GM12872 (cell line): ENCODE measurements around the gene DNER.

Source experiments
- TF ChIP-seq, protein P1 (sequence below): IDR thresholded peaks from 3 replicates; pipeline ENCODE4 v1.5.1; 2011; ENCODE audit warnings: low read depth, mild to moderate bottlenecking, low read length, moderate library complexity; ENCODE audit not compliant: insufficient read depth

The DNER gene

GRCh38 chr2:229646186-229646723, 68.1 kb downstream of the DNER start:
- TF ChIP-seq, protein P1, sequence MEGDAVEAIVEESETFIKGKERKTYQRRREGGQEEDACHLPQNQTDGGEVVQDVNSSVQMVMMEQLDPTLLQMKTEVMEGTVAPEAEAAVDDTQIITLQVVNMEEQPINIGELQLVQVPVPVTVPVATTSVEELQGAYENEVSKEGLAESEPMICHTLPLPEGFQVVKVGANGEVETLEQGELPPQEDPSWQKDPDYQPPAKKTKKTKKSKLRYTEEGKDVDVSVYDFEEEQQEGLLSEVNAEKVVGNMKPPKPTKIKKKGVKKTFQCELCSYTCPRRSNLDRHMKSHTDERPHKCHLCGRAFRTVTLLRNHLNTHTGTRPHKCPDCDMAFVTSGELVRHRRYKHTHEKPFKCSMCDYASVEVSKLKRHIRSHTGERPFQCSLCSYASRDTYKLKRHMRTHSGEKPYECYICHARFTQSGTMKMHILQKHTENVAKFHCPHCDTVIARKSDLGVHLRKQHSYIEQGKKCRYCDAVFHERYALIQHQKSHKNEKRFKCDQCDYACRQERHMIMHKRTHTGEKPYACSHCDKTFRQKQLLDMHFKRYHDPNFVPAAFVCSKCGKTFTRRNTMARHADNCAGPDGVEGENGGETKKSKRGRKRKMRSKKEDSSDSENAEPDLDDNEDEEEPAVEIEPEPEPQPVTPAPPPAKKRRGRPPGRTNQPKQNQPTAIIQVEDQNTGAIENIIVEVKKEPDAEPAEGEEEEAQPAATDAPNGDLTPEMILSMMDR, result no peak

DNA sequence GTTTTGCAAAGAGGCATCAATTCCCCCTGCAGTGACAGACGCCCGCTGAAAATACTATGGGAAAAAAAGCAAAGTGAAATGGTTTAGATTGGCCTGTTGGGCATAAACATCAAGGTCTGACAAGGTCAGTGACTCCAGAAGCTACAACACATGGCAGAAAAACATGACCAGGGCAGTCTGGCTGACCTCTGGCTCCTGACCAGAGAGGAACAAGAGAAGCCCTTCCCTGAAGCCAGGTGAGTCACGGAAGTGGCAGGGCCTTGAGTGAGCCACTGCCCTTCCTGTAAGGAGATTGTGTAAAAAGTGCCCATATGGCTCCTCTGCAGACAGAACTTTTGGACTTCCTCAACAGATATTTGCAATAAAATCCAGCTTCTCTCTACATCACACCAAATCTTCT, 72.0 kb downstream of the DNER start:
- TF ChIP-seq, protein P1, result no peak

- TF ChIP-seq, protein P1, result no peak
Observed at GRCh38 chr2:229641676-229642075, 72.7 kb downstream of the DNER start.

GRCh38 chr2:229640636-229641035, 73.7 kb downstream of the DNER start:
- TF ChIP-seq, protein P1, result no peak

DNA sequence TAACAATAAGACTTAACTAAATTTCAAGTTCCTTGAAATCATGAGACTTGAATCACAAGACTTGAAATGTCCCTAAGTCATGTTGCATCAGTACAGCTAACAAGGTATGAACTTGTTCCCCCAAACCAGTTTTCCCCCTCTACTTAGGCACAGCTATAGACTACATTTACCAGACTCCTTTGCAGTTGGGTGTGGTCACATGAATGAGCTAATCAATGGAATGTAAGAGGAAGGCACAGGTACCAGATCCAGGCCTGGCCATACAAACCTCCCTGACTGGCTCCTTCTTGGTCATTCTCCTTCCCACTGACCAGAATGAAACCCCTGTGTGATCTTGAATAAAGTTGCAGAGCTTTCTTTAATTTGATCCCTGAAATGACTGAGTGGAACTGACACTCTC, 77.8 kb downstream of the DNER start:
- TF ChIP-seq, protein P1, result no peak

GRCh38 chr2:229635371-229635680, 79.0 kb downstream of the DNER start:
- TF ChIP-seq, protein P1, result no peak

GRCh38 chr2:229634601-229635370, 79.6 kb downstream of the DNER start:
- TF ChIP-seq, protein P1, result no peak
